ENCODE results near the gene CDC14A.
"Not testable (repeated sequence)": the region's sequence is repeated elsewhere in the genome, so short reads cannot be mapped to it uniquely, and the experiment has no call there.

Gene CDC14A

DNA sequence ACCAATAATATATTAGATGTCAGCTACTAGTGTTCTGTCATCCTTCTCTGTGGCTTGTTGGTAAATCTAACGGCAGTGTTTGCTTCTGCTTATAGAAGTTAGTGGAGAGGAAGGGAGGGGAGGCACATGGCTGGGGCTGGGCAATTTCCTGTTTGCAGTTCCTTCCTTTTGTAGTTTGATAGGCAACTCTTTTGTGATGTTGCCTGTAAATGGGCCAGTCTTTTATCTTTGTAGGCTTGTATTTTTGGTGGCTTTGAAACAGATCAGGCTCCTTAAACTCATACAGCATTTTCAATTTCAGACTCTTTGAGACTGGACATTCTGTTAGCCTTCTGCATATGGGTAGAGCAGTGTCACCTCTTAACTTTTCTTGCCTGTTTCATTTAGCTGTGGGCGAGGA, 48.1 kb downstream of the CDC14A start:
- DNase-seq (ENCODE audit: low read depth, low spot score) = no peak

DNA sequence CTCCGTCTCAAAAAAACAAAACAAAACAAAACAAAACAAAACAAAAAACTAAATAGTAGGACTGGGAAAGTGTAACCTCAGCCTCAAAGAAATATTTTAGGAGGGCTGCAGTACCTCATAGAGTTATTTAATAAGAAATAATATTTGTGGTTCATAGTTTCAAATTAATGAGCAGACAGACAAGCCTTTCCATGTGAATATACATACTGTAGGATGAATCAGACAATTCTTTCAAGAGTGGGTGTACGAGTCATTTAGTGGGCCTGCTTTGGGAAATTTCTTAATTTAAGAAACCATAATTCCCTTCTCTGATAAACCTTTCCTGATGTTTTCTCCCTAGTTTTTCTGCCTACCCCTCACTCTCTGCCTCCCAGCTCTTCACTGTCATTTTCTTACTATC, 52.5 kb downstream of the CDC14A start:
- DNase-seq (ENCODE audit: low read depth, low spot score) = no peak

DNA sequence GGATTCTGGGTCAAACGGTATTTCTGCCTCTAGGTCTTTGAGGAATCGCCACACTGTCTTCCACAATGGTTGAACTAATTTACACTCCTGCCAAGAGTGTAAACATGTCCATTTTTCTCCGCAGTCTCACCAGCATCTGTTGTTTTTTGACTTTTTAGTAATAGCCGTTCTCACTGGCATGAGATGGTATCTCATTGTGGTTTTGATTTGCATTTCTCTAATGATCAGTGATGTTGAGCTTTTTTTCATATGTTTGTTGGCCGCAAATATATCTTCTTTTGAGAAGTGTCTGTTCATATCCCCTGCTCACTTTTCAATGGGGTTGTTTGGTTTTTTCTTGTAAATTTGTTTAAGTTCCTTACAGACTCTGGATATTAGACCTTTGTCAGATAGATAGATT, 53.6 kb downstream of the CDC14A start:
- not testable (repeated sequence) for DNase-seq (ENCODE audit: low read depth, low spot score)

DNA sequence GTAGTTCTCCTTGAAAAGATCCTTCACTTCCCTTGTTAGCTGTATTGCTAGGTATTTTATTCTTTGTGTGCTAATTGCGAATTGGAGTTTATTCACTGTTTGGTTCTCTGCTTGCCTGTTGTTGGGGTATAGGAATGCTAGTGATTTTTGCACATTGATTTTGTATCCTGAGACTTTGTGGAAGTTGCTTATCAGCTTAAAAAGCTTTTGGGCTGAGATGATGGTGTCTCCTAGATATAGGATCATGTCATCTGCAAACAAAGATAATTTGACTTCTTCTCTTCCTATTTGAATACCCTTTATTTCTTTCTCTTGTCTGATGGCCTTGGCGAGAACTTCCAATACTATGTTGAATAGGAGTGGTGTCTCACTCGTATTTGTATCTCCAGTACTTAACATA, 55.1 kb downstream of the CDC14A start:
- DNase-seq (ENCODE audit: low read depth, low spot score) = not testable (repeated sequence)

DNA sequence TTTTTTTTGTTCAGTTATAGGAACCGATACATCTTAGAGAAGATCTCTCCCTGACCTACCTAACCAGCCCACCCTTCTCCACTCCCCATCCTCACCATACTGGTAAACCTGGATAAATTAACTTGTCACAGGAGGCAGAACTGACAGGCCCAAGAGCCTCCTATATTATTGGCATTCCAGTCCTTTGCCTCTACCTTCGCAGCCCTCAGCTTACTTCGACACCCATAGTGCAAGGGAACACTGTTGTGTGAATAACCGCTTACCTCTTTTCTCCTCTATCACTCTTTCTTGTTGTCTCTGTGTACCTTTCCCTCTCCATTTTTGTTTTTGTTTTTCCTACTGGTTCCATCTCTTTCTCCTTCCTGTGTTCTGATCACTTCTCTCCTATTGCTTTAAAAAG, 58.7 kb downstream of the CDC14A start:
- DNase-seq (ENCODE audit: low read depth, low spot score) = no peak

DNA sequence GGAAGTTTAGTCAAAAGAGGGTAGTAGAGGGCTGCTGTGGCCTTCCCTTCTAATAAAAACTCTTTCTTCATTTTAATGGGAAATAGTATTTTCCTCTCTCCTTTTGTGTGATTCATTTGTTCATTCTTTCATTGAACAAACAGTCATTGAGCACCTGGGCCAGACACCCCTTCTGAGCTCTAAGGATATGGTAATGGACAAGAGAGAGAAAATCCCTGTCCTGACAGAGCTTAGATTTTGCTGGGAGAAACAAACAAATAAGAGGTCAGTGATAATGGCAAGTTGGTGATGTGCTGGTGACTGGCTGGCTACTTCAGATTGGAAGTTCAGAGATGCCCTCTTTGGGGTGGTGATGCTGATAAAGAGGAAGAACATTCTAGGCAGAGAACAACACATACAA, 59.3 kb downstream of the CDC14A start:
- DNase-seq (ENCODE audit: low read depth, low spot score) = no peak

DNA sequence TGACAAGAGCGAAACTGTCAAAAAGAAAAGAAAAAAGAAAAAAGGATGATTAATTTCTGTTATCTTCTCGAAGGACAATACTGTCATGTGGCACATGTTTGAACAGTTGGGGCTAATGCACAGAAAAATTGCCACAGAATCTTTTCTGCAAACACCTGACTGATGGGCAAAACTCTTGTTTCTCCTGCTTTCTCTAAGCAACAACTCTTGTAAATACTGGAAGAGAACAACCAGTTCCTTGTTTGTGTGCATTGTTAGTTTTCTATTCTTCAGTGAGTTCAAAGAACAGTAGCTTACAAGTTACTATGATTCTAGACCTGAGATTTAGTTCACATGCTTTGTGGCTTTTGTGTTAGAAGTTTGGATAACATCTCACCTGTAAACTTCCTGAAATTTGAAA, 60.7 kb downstream of the CDC14A start:
- no peak for DNase-seq (ENCODE audit: low read depth, low spot score)

DNA sequence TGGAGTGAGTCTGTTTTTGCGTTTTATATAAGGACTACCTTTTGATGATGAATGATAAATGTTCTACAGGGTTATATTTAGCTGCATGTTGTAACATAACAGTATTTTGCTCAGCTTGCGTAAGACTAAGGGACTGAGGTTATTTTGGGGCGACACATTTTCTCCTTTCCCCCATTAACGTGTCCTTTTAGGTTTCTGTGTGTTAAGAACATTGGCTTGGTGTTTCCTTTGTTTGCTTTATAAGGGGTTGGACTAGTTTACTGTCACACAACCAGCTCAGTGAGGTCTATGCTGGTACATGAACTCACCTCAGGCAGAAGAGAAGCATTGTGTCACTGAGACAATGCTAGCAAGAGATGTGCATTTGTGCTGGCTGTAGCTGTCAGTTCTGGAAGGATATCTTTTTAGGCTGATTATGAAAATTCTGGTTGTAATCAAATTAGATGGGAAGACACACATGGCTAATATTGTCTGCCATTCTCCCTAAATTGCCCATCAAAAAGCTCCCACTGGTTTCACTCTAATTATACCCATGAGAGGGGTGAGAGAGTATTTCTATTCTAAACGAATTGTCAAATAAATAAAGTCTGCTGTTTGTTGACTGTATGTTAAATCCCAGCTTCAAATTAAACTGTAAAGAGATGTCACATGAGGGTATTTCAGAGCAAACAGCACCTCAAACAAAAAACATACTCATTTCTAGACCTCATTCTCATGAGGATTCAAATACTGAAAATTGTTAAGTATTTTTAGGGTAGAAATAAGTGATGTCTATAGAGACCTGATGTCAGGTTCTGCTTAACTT, 62.6 kb downstream of the CDC14A start:
- DNase-seq (ENCODE audit: low read depth, low spot score) = no peak

DNA sequence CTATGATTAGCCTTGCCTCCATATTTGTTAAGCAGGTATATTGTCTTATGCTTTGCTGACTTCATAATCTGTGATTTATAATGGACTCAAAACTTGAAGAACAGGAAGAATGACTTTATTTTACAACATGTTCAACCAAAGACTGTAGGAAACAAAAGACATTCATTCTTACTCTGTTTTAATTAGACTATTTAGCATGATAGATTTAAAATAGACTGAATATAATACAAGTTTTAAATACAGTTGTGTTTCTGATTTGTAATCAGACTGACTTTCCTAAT, 63.1 kb downstream of the CDC14A start:
- DNase-seq (ENCODE audit: low read depth, low spot score) = no peak

DNA sequence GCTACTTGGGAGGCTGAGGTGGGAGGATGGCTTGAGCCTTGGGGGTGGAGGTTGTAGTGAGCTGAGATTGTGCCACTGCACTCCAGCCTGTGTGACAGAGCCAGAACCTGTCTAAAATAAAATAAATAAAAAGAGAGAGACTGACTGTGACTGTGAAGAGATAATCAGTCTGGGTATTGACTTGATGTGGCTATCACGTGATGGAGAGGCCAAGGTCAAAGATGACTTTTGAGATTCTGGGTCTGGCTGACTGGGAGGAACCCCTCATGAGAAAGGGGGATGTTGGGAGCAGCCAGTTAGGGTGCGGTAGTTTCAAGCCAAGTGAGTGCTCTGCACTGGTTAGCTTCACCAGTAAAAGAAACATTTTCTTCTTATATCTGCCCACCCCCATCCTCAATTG, 66.8 kb downstream of the CDC14A start:
- no peak for DNase-seq (ENCODE audit: low read depth, low spot score)

DNA sequence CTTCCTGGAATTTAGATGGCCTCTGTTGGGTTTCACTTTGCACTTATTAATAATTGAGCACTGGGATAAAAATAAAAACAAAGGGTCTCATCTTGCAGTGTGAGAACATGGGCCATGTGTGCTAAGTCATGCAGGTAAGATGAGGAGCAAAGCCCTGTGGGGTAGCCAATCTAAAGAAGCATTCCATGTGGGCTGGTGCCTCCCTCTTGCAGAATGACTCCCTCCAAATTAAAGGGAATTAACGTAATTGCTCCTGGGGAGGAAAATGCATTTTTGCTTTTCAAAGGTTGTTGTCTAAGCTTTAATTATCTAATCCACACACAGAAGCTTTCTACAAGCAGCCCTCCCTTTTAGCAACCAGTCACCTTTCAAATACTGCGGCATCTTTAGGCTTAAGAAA, 69.8 kb downstream of the CDC14A start:
- no peak for DNase-seq (ENCODE audit: low read depth, low spot score)

DNA sequence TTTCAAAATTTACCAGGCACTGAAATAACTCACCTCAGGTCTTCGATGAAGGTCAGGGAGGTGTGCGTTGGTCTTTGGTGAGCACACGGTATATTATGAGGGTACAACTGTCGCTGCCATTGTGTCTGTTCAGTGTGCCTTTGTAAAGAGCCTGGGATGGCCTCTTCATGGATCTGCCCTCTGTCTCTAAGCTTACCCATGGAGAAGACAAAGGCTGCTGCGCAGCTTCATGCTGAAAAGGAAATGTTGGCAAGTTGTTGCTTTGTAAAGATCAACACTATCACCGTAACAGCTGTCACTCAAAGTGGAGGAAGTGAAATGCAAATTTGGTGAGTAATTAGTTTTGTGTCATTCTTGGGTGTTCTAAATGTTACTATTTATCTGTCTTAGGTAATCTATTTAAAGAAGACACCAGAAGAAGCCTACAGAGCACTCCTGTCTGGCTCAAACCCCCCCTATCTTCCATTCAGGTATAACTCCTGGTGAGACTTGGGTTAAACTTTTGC, 71.6 kb downstream of the CDC14A start:
- no peak for DNase-seq (ENCODE audit: low read depth, low spot score)

DNA sequence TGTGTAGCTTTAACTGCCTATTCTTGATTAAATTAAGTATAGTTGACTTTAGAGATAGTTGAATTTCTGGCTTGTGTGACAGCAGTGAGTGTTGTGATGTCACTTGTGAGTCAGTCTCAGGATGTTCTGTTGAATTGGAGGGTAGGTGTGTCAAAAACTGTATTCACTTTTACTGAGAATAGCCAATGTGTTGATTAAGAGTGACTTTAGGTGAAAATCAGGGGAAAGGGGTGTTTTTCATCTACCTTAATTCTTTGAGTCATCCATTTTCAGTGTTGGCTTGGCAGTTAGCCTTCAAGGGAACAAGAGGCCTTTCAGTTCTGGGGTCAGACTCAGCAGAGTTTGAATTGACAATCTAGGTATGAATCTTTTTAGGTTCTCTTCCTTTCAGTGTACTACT, 75.9 kb downstream of the CDC14A start:
- DNase-seq (ENCODE audit: low read depth, low spot score) = peak; percentile 21

DNA sequence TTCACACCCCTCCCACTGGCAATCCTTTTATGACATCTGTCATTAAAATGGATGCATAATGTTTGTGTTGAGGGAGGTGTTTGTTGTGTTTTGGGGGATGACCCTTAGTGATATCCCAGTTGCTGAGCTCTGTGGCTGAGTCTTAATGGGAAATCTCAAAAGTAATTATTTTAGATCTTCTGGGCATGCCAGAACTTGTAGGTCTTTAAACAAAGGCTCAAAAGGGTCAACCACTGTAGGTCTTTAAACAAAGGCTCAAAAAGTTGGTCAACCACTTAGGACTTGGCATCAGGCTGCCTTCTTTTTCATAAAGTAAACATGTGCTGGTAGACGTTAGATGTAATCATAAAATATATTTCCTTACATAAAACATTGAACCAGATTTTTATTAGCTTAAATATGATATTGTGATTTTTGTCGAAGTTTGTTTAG, 78.0 kb downstream of the CDC14A start:
- no peak for DNase-seq (ENCODE audit: low read depth, low spot score)

DNA sequence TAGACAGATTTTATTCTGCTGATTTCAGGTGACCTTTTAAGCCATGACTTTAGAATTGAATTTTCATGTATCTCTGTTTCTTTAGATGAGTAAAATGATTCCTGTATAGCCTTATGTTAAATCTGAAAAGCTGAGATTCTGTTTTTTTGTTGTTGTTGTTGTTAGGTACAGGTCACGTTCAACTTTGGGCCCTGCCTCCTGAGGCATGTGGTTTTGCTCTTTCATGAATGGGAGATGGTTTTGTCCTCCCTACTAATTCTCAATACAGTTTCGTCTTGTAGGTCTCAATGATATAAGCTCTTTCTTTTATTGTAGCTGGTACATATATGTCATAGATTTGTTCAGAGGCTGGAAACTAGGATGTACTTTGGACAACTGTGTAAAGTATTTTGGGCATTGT, 79.6 kb downstream of the CDC14A start:
- DNase-seq (ENCODE audit: low read depth, low spot score) = no peak

DNA sequence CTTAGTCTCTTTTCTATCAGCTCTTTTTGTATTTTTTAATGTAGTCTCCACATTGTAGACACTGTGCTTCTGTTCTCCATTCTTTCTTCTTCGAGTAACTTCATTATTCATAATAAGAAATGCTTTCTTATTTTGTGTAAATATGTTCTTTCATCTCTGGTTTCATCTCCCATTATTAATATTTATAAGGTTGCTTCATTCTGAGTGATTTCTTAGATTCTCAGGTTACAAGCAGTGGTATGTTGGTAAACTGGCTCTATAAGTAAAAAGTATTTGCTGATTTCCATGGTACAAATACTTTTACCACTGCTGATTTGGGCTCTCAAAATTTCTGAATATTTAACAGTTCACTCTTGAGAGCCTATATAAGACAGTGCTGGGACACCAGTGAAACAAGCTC, 81.3 kb downstream of the CDC14A start:
- no peak for DNase-seq (ENCODE audit: low read depth, low spot score)

DNA sequence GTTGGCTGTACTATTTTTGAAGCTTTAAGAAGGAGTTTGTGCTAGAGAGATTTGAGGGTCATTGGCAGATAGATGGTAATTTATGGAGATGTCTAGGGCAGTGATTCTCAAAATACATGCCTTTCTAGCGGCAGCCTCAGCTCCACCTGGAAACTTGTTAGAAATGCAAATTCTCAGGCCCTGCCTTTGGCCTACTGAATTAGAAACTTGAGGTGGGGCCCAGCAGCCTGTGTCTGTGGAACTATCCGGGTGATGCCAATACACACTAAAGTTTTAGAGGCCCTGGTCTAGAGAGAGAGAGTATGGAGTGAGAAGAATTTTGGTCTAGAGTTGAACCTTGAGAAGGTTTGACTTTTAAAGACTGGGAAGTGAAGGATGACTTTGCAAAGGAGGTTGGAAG, 82.5 kb downstream of the CDC14A start:
- no peak for DNase-seq (ENCODE audit: low read depth, low spot score)

DNA sequence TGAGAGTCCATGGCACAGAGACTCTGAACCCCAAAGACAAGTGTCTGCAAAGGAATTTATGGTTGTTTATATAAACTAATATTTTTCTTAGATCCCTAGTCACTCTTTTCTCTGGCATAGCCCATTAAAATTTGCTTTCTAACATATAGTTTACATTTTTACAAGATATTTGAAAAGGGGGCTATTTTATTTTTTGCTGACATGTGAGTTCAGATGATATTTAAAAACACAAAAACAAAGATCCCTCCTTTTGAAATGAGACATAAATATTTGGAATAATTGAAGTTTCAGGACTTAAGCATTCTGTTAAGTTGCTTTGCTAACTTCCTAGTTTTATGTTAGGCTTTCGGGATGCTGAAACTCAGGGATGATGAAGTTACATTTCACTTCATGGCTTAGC, 86.1 kb downstream of the CDC14A start:
- no peak for DNase-seq (ENCODE audit: low read depth, low spot score)

DNA sequence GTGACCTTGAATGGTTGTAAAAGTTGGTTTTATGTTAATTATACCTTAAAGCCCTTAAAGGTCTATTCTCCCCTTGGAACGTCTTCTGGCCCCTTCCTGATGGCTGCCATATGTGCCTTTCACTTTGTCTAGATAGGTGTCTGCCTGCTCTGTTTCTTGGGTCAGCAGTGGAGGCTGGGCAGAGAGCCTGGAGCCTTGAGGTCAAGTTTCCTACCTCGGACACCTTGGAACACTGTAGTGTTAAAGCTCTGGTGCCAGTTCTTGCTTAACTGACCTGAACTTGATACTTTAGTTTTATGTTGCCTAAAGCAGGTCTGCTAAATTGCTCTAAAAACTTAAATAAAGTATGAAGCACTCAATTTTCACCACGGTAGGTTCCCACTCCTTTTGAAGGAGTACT, 86.5 kb downstream of the CDC14A start:
- no peak for DNase-seq (ENCODE audit: low read depth, low spot score)

DNA sequence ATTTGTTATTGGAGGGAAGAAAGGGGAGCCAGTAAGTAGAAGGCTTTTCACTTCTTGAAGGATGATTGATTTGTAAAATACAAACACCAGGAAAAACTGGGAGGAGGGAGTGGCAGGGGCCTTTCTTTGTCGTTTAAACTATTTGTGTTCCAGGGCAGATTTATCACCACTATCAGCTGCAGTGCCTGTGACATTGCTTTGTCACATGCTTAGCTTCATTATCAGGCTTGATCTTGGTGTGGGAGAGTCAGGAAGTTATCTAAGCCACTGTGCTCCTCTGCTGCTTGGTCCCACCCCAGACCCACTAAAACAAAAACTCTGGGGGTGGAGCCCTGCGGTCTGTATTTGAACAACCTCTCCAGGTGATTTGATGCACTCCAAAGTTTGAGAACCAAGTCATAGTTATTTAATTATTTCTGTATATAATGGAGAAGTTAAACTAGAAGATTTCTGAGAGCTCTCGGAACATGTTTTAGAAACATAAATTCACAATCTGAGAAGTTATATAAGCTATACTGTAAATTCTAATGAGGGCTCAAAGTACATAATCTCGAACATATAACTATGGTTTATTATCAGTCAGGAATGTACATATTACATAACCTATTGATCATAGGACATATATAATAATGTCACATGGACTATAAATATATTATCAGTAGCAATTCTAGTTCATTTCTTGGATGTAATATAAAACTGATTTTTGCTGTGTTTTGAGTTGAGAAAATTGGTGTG, 87.9 kb downstream of the CDC14A start:
- DNase-seq (ENCODE audit: low read depth, low spot score) = no peak

DNA sequence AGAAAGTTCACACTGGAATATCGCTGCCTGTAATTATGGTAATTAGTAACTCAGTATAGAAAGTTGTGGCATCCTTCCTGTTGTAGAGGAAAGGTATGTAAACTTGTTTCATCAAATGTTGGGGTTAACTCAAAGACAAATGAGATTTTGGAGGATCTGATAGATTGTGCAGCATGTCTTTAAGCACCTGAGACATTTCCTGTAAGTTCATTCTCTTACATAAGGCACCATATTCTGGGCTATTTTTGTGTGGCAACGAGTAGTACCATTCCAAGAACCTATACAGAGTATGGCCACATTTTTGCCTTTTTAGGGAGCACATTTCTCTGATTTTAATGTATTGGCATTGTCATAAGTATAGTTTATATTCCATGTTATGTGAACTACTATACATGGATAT, 88.8 kb downstream of the CDC14A start:
- DNase-seq (ENCODE audit: low read depth, low spot score) = no peak

DNA sequence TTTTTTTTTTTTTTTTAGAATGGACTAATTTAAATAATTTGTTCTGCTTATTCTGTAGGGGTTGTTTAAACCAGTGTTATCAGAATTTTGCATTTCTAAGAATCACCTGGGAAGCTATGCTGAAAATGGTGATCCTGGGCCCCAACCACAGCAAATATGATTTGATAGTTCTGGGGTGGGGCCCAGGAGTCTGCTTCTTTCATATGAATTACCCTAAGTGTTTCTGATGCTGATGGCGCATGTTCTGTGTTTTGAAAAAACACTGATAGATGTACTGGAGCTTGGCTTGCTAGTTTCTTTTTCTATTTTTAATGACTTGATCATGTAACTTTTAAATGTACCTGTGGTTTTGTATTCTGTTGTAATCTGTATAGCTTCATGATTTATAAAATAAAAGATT, 89.3 kb downstream of the CDC14A start:
- DNase-seq (ENCODE audit: low read depth, low spot score) = no peak

DNA sequence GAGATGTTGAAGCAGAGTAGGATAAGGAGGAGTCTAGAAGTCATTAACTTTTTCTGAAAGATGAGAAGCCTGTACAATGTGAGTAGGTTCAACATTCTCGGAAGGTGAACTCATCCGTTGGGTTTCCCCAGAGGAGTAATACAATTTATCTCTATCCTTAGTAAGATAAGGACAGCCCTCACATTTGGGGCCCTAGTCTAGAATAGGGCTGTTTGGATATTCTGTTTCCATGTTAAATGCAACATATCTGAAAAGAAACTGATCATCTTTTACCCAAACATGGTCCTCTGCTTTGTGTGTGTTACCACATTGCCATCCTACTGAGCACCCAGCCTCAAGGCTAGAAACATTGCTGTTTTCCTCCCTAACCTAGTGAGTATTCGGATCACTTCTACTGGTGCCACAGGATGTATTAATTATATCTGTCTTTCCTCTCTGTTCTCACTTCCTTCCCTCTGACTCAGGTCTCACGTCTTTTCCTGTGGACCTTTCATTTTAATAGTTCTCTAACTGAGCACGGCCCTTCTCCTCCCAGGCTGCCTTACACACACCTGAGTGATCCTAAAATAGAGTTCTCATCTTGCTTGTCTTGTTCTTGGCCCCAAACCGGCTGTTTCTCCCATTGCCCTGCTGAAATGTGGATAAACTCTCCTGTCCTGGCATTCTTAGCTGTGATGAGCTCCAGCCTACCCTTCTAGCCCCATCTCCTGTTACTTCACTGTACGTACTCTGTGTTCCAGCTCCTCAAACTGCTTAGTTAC, 91.7 kb downstream of the CDC14A start:
- DNase-seq (ENCODE audit: low read depth, low spot score) = peak; percentile 27
